GM13977 (cell line): ENCODE data around the gene VWA3B.
"Not testable (repeated sequence)": the region's sequence is repeated elsewhere in the genome, so short reads cannot be mapped to it uniquely, and the experiment has no call there.

Source experiments
- DNase-seq: peaks from one replicate; pipeline ENCODE4 v3.0.0; 2012; ENCODE audit warnings: low spot score
- in situ Hi-C: fragments of 300-500 bp; cut with MboI; formaldehyde crosslinking; loops from one replicate; pipeline ENCODE4 v1.12.0; 2022; ENCODE audit warnings: low sequenced_read_pairs, low pct_unique_long_range_greater_than_20kb, mixed read lengths, inconsistent platforms; ENCODE audit not compliant: unreplicated experiment
- TF ChIP-seq, protein P1 (sequence below): IDR thresholded peaks from 2 replicates; pipeline ENCODE4 v1.5.1; 2012; ENCODE audit warnings: mild to moderate bottlenecking, control low read depth; ENCODE audit not compliant: insufficient read depth; ENCODE audit errors: extremely low read depth, missing control alignments

The VWA3B gene

DNA sequence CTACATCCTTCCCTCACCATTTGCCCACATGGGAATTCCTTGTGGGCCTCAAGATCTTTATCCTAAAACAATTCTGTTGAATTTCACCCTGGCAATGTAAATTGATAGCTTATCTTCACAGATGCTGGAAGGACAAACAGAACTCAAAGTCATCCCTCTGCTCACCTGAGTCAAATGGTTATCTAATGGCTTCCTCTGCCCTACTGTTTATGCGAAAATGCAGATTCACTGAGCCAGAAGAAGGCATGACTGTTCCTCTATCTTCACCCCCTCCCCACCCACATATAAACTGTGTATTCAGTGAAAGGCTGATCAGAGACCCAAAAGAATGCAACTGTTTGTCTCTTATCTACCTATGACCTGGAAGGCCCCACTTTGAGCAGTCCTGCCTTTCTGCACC lies 43.9 kb upstream of the VWA3B start:
- DNase-seq, result no peak
- TF ChIP-seq, protein P1, sequence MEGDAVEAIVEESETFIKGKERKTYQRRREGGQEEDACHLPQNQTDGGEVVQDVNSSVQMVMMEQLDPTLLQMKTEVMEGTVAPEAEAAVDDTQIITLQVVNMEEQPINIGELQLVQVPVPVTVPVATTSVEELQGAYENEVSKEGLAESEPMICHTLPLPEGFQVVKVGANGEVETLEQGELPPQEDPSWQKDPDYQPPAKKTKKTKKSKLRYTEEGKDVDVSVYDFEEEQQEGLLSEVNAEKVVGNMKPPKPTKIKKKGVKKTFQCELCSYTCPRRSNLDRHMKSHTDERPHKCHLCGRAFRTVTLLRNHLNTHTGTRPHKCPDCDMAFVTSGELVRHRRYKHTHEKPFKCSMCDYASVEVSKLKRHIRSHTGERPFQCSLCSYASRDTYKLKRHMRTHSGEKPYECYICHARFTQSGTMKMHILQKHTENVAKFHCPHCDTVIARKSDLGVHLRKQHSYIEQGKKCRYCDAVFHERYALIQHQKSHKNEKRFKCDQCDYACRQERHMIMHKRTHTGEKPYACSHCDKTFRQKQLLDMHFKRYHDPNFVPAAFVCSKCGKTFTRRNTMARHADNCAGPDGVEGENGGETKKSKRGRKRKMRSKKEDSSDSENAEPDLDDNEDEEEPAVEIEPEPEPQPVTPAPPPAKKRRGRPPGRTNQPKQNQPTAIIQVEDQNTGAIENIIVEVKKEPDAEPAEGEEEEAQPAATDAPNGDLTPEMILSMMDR, result no peak
- in situ Hi-C loops, result no loop called here

DNA sequence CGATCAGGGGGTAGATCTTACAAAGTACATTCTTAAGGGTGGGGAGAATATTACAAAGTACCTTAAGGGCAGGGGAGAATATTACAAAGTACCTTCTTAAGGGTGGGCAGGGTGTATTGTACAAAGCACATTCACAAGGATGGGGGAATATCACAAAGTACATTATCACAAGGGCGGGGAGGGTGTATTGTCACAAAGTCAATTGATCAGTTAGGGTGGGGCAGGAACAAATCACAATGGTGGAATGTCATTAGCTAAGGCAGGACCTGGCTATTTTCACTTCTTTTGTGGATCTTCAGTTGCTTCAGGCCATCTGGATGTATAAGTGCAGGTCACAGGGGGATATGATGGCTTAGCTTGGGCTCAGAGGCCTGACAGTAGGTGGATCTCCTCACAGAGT lies 42.2 kb upstream of the VWA3B start:
- in situ Hi-C loops, DNase-seq: not testable (repeated sequence)

DNA sequence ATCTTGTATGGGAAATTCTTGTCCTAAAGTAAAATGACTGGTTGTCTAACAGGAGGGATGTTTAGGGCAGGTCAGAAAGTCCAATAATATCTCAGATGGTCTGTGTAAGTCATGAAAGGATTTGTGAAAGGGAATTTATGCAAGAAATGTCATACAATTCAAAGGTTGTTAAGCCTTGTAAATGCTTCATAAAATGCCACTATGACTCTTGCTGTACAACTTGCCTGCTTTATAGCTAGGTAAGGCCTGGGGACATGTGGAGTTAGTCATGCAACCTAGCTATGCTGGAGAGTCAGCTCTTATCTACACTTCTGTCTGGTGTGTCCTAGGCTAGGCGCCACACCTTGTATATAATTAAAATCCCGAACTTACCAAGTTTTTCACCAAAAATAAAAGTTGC lies 36.9 kb upstream of the VWA3B start:
- no peak for DNase-seq
- TF ChIP-seq, protein P1, result no peak
- in situ Hi-C loops, result no loop called here

DNA sequence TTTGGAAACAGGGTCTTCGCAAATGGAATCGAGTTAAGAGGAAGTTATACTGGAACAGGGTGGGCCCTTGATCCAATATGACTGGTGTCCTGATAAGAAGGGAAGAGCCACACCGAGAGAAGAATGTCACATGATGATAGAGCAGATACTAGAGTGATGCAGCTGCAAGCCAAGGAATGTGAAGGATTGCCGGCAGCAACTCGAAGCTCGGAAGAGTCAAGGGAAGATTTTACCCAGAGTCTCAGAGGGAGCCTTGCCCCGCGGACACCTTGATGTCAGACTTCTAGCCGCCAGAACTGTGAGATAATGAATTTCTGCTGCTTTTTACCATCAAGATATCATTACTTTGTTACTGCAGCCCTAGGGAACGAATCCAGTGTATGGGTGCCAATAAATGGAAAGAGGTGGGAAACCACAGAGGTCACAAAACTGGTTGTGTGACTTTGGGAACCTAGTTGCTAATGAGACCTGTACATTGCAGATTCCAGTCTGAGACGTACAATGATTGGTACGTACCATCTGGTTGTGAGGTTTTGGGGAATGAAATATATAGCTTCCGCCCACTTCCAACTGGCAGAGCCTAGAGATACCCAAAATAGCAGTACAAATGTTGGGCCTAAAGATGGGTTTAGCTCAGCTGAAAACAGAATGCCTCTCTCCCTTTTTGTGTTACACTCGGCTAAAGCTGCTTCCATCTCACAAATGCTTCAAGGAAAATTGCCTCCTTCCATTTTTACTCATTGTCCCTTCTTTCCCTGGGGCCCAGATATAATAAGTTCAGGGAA lies 28.6 kb upstream of the VWA3B start:
- in situ Hi-C loops, result no loop called here
- DNase-seq, result no peak
- TF ChIP-seq, protein P1, result no peak

DNA sequence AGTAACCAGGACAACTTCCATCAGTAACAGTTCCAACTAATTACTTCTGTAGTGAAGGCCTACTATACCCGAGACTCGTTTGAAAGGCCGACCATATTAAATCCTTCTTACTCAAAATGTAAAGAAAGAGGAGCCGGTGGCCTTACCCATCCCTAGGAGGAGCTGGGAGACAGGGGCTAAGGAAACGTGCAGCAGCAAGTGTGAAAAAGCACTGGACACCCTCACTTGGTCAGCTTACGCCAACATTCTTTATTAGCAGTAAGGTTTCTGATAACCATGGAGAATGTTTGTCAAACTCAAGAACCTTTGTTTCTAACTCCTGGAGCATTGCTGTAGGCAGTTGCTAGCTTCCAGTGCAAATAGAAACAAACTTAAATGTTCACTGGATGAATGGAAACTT lies 26.7 kb upstream of the VWA3B start:
- TF ChIP-seq, protein P1, result no peak
- in situ Hi-C loops, result no loop called here
- no peak for DNase-seq

- DNase-seq, result no peak
- in situ Hi-C loops, result no loop called here
- TF ChIP-seq, protein P1, result no peak
Observed at GRCh38 chr2:98063291-98063854, 23.6 kb upstream of the VWA3B start.

DNA sequence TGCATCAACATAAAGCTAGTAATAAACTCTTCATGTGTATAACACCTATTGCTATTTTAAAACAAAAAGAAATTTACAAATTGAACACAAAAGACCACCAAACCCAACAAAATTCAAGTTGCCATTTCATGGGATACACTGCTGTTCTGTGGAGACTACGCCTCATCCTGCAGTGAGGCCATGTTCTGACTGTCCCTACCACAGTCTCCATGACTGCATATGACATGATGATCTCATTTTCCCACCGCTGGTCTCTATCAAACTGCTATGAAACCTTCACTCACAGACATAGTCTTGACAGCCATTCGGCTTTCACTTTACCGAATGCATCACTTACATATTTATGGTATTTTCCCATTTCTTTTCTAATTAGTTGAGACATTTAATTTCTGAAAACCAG lies 21.2 kb upstream of the VWA3B start:
- TF ChIP-seq, protein P1, result no peak
- in situ Hi-C loops, result no loop called here

More for the DNA sequence above, 21.2 kb upstream of the VWA3B start:
- DNase-seq, result no peak
